Measurements from ENCODE around the gene PDZD7.

The PDZD7 gene

DNA sequence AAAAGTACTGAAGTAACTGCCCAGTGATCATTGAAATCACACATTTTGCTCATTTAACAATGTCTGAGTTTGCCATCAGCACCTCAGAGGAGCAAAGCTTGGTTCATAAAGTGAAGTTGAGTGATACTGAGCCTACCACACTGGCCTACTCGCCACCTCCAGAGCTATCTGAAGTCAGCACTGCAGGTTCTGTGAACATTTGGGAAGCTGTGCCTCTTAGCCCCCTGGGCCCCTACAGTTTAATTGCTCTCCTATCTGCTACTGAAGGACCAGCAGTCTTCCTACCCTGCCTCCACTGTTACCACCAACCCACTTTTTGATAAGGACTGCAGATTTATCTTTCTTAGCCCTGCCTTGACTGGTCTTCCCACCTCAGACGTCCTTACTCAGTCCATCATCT is 63.6 kb downstream of the PDZD7 start:
- DNase-seq, result no peak
- Histone ChIP-seq H3K4me1 (no peaks in the 10 kb centered on the region), H3K9me3 (no peaks in the 10 kb centered on the region), H3K36me3 (no peaks in the 10 kb centered on the region), H3K27me3 (no peaks in the 10 kb centered on the region), H3K4me3 (ENCODE audit: low read depth, low read length) (no peak overlapping the region)
- TF ChIP-seq, protein P1, sequence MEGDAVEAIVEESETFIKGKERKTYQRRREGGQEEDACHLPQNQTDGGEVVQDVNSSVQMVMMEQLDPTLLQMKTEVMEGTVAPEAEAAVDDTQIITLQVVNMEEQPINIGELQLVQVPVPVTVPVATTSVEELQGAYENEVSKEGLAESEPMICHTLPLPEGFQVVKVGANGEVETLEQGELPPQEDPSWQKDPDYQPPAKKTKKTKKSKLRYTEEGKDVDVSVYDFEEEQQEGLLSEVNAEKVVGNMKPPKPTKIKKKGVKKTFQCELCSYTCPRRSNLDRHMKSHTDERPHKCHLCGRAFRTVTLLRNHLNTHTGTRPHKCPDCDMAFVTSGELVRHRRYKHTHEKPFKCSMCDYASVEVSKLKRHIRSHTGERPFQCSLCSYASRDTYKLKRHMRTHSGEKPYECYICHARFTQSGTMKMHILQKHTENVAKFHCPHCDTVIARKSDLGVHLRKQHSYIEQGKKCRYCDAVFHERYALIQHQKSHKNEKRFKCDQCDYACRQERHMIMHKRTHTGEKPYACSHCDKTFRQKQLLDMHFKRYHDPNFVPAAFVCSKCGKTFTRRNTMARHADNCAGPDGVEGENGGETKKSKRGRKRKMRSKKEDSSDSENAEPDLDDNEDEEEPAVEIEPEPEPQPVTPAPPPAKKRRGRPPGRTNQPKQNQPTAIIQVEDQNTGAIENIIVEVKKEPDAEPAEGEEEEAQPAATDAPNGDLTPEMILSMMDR (IDR thresholded peaks at IDR 0.05; ENCODE audit: low read depth, low read length), result no peak

DNA sequence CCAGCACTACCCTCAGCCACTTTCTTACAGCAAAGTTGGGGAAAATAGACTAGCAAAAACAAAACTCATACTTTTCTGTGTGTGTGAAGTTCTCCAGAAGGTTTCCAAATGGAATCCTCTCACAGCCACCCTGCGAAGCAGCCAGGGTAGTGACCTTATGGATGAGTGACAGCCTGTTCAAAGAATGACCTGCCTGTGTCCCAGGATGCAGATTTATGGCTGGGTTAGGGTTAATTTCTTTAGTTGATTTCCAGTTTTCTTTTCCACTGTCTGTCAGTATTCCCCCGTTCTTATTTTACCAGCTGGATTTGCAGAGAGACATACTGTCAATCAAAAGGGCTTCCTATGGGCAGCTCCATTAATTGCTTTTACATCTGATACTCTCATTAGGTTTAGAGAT is 64.0 kb downstream of the PDZD7 start:
- H3K9me3 ChIP-seq, result no peaks in the 10 kb centered on the region
- H3K4me1 ChIP-seq, result no peaks in the 10 kb centered on the region
- TF ChIP-seq, protein P1 (IDR thresholded peaks at IDR 0.05; ENCODE audit: low read depth, low read length), result no peak
- H3K4me3 ChIP-seq (ENCODE audit: low read depth, low read length), result no peak overlapping the region
- no peaks in the 10 kb centered on the region for H3K27me3 ChIP-seq
- no peaks in the 10 kb centered on the region for H3K36me3 ChIP-seq
- DNase-seq, result no peak

GRCh38 chr10:100965820-100966219 is 65.1 kb downstream of the PDZD7 start:
- TF ChIP-seq, protein P1 (IDR thresholded peaks at IDR 0.05; ENCODE audit: low read depth, low read length), result no peak
- Histone ChIP-seq H3K9me3 (no peaks in the 10 kb centered on the region), H3K27me3 (no peaks in the 10 kb centered on the region), H3K4me3 (ENCODE audit: low read depth, low read length) (no peak overlapping the region), H3K36me3 (peaks cover 5% of the 10 kb centered on the region; the same call in 1 of the 2 replicates), H3K4me1 (no peaks in the 10 kb centered on the region)
- no peak for DNase-seq

DNA sequence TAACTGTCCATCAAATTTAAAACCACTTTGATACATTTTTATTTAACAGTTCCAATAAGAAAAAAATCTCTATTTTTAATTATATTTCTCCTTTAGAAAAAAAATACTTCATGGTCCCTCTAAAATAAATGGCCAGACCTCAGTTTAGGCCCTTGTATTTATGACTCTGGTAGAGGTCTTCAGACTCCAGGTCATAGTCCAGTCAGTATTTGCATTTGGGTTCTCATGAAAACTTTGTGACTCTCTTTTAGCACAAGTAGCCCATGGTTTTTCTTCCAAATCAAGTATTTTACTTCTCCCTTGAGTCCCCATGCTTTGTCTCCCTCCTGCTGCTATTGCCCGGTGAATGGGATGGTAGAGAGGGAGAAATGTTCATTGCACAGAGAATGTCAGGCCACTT is 67.1 kb downstream of the PDZD7 start:
- H3K36me3 ChIP-seq, result peaks cover 8% of the 10 kb centered on the region
- no peaks in the 10 kb centered on the region for H3K4me1 ChIP-seq
- H3K27me3 ChIP-seq, result no peaks in the 10 kb centered on the region
- no peaks in the 10 kb centered on the region for H3K9me3 ChIP-seq
- TF ChIP-seq, protein P1 (IDR thresholded peaks at IDR 0.05; ENCODE audit: low read depth, low read length), result no peak
- H3K4me3 ChIP-seq (ENCODE audit: low read depth, low read length), result no peak overlapping the region
- no peak for DNase-seq

DNA sequence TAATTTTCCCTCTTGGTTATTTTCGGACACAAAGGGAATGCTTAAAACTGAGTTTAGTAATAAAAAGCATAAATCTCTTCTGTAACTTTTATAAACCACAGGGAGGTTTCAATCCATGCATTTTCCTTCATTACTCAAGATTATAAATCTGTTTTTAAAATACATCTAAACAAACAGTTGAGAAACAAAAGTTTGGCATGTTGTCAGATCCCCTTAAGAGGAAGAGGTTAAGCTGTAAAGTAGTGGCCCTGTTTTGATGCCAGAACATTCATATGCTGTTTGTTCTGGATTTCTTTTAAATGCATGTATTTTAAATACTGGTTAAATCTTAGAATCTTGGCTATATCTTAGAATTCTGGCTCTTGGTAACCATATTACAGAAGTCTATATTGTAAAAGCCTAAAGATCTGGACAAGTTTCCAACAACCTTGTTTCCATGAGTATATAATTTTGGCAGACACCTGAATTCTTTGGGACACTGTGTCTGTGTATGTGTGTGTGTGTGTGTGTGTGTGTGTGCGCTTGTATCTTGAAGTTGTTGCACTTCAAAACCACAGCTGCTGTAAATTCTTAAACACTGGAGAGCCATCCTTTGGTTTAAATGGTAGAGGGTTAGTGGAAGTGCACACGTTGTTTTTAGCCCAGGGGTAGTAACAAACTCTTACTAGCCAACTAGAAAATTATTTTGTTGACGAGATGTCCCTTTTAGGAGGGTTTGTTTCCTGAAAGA is 68.4 kb downstream of the PDZD7 start:
- H3K36me3 ChIP-seq, result peaks cover 11% of the 10 kb centered on the region
- TF ChIP-seq, protein P1 (IDR thresholded peaks at IDR 0.05; ENCODE audit: low read depth, low read length), result no peak
- DNase-seq, result no peak
- H3K27me3 ChIP-seq, result no peaks in the 10 kb centered on the region
- H3K9me3 ChIP-seq, result no peaks in the 10 kb centered on the region
- no peak overlapping the region for H3K4me3 ChIP-seq (ENCODE audit: low read depth, low read length)
- no peaks in the 10 kb centered on the region for H3K4me1 ChIP-seq

- Histone ChIP-seq H3K4me1 (no peaks in the 10 kb centered on the region), H3K36me3 (peaks cover 17% of the 10 kb centered on the region), H3K27me3 (no peaks in the 10 kb centered on the region), H3K9me3 (no peaks in the 10 kb centered on the region), H3K4me3 (ENCODE audit: low read depth, low read length) (no peak overlapping the region)
- TF ChIP-seq, protein P1 (IDR thresholded peaks at IDR 0.05; ENCODE audit: low read depth, low read length), result no peak
- DNase-seq, result no peak
These were observed 70.7 kb downstream of the PDZD7 start for GRCh38 chr10:100960251-100960650.

All from BE2C (cell line).